OCI-LY1 (cell line): ENCODE measurements around the gene NLRP4.

Source experiments
- EZH2 ChIP-seq: fragments of 200-600 bp; sonication (generic), shearing (Covaris generic); IDR thresholded peaks from 2 replicates; pipeline ENCODE4 v1.8.0; 2017; ENCODE audit warnings: borderline replicate concordance, mixed run types, mild to moderate bottlenecking, antibody characterized with exemption, low read length, moderate library complexity, mixed read lengths
- TF ChIP-seq, protein P1 (sequence below): fragments of 200-600 bp; sonication (generic), shearing (Covaris generic); IDR thresholded peaks from 2 replicates; pipeline ENCODE4 v1.5.1; 2017; ENCODE audit warnings: mild to moderate bottlenecking, antibody characterized with exemption, low read length, moderate library complexity, mixed read lengths

DNA sequence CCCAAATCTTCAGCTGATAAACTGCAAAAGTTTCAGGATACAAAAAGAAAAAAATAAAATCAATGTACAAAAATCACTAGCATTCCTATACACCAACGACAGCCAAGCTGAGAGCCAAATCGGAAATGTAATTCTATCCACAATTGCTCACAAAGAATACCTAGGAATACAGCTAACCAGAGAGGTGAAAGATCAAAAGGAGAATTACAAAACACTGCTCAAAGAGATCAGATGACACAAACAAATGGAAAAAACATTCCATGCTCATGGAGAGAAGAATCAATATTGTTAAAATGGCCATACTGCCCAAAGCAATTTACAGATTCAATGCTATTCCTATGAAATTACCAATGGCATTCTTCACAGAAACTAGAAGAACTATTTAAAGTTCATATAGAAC, 34.1 kb upstream of the NLRP4 start:
- no peak for TF ChIP-seq EZH2
- TF ChIP-seq, protein P1, sequence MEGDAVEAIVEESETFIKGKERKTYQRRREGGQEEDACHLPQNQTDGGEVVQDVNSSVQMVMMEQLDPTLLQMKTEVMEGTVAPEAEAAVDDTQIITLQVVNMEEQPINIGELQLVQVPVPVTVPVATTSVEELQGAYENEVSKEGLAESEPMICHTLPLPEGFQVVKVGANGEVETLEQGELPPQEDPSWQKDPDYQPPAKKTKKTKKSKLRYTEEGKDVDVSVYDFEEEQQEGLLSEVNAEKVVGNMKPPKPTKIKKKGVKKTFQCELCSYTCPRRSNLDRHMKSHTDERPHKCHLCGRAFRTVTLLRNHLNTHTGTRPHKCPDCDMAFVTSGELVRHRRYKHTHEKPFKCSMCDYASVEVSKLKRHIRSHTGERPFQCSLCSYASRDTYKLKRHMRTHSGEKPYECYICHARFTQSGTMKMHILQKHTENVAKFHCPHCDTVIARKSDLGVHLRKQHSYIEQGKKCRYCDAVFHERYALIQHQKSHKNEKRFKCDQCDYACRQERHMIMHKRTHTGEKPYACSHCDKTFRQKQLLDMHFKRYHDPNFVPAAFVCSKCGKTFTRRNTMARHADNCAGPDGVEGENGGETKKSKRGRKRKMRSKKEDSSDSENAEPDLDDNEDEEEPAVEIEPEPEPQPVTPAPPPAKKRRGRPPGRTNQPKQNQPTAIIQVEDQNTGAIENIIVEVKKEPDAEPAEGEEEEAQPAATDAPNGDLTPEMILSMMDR = no peak
